HG03135 (cell line): ENCODE measurements around the gene ZNF804A.
"Not testable (repeated sequence)": the region's sequence is repeated elsewhere in the genome, so short reads cannot be mapped to it uniquely, and the experiment has no call there.

Experiments used
- ATAC-seq: cut with Tn5 transposase; IDR thresholded peaks from one replicate; pipeline ENCODE4 v1.9.1; 2021; ENCODE audit warnings: mild to moderate bottlenecking, moderate library complexity; ENCODE audit not compliant: unreplicated experiment

ZNF804A gene

GRCh38 chr2:184793176-184793575 is 194.8 kb downstream of the ZNF804A start:
- no peak for ATAC-seq

DNA sequence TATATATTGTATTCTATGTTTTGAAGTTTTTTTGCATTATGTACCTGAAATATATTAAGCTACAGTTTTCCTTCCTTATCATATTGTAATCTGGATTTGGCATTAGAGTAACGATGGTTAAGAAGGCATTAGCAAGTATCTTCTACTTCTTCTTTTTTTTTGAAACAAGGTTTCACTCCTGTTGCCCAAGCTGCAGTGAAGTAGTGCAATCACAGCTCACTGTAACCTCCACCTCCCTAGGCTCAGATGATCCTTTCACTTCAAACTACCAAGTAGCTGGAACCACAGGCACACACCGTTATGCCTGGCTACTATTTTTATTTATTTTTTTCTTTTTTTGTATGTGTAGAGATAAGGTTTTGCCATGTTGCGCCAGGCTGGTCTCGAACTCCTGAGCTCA is 201.1 kb downstream of the ZNF804A start:
- ATAC-seq, result no peak

DNA sequence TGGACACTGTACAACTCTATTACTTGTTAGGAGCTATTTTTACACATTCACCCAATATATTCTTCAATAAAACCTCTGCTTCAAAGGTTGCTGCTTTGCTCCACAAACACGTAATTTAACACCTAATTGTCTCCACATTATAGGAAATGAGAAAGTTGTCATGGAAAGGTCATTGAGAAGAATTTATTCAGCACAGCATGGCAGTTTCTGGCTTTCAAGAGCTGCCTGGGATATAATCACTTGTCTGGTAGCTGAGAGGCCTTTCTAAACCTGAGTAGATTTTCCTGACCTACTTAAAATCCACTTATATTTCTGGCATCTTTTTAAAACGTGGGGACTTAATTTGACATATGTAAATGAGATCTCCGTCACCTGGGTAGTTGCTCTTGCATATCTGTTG is 216.1 kb downstream of the ZNF804A start:
- ATAC-seq, result no peak

DNA sequence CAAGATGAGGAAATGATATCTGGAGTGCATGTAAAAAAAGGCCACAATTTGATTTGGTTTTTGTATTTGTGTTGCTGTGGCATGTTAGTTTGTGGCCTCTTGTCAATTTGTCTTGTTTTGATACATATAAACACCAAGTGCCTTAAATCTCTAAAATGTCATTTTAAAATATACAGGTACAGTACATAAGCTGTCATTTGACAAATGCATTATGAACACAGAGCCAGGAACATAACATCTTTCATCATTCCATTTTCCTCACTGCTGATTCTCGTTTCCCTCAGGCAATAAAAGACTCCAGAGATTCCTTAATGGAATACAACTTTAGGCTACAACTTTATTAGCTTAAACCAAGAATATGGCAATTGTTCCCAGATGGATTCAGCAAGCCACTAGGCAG is 217.5 kb downstream of the ZNF804A start:
- ATAC-seq, result no peak

GRCh38 chr2:184824597-184824996 is 226.3 kb downstream of the ZNF804A start:
- no peak for ATAC-seq

DNA sequence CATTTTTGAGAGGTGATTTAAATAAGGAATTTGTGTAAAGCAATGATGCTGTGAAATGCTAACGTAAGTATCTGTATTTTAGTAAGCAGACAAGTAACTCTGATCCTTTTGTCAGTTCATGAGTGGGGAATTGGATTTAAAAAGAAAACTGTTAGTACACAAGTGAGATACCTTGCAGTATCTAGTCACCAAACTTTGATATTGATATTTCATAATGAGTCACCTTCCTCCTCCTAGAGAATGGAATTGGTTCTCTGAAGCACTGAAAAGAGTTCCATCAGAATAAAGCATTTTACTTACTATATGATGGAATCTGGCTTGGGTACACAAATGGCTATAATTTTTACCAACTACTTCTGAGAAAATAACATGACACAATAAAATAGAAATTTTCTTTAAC is 232.2 kb downstream of the ZNF804A start:
- ATAC-seq, result no peak

- ATAC-seq, result no peak
These were observed 236.5 kb downstream of the ZNF804A start for GRCh38 chr2:184834699-184835397.

- no peak for ATAC-seq
These were observed 237.0 kb downstream of the ZNF804A start for GRCh38 chr2:184835398-184835715.

GRCh38 chr2:184847331-184847730 is 249.0 kb downstream of the ZNF804A start:
- ATAC-seq, result no peak

- no peak for ATAC-seq
These were observed 251.2 kb downstream of the ZNF804A start for GRCh38 chr2:184849516-184849915.

DNA sequence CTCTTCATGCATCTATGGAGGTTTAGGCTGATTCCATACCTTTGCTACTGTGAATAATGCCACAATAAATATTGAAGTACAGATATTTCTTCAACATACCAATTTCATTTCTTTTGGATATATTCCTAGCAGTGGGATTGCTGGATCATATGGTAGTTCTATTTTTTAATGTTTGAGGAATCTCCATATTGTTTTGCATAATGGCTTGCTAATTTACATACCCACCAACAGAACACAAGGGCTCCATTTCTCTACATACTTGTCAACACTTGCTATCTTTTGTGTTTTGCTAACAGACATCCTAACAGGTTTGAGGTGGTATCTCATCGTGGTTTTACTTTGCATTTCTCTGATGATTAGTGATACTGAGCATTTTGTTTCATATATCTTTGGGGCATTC is 253.2 kb downstream of the ZNF804A start:
- ATAC-seq, result no peak

DNA sequence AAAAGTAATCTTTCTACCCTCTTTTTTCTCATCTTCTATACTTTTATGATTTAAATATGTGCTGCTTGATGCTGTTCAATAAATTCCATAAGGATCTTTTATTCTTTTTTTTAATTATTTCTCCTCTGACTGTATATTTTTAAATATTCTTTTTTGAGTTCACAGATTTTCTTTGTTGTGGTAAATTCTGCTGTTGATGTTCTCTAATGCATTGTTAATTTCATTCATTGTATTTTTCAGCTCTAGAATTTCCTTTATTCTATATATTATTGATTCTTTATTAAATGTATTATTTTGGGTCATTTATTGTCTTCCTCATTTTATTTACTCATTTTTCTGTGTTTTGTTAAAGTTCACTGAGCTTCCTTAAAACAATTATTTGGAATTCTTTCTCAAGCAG is 260.9 kb downstream of the ZNF804A start:
- no peak for ATAC-seq

DNA sequence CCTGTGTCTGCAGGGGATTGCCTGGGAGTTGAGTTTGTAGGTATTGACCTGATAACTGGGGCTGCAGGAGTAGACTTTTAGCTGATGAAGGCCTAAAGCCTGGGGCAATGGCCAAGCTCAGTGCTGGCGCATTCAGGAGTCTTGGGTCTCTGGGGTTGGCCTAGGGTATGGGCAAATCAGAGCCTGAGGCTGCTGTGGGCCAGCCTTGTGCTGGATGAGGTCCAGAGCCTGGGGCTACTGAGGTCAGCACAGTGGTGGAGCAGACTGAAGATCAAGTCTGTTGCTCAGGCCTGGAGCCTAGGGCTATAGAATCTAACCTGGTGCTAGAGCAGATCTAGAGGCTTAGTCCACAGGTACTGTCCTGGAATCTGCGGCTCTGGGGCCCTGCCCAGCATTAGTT is 262.4 kb downstream of the ZNF804A start:
- ATAC-seq, result no peak

DNA sequence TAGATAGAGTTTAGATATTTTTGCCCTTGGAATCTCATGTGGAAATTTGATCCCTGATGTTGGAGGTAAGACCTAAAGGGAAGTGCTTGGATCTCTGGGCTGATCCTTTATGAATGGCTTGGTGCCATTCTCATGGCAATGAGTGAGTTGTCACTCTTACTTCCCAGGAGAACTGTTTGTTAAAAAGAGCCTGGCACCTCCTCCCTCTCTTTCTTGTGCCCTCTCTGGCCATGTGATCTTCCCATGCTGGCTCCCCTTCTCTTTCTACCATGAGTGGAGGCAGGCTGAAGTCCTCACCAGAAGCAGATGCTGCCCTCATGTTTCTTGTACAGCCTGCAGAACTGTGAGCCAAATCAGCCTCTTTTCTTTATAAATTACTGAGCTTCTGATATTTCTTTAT is 276.9 kb downstream of the ZNF804A start:
- no peak for ATAC-seq

DNA sequence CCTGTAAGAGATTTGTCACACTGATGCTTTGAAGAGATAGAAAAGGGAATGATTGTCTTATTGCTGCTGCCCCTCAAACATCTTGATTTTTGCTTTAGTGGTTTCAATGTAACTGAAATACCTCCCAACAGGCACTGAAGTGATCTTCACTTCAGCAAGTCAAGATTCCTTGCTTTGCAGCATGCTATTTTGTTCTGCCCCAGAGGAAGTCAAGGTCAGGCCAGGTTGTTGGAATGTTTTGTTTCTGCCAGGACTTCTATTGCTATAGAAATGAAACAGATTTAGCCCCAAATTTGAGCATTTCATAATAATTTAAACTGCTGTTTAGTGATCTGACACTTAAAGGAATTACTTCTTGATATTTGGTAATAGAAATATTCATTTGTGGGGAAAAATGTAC is 277.6 kb downstream of the ZNF804A start:
- no peak for ATAC-seq

DNA sequence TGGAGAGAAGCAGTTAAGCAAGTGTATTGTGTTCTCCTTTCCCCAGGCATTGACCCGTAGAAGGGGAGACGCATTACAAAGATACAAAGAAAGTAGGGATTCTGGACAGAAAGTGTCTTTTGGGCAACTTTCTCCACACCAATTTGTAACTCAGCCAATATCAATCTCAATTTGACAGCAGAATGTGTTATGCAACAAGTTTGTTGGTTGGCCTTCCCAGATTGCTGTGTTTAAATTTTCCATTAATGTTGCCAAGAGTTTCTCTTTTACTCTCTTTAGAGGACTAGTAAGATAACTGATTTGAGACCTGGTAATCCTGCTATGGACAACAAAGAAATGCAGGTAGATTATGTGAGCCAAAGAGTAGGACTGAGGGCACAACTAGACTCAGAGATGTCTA is 279.6 kb downstream of the ZNF804A start:
- ATAC-seq, result no peak

DNA sequence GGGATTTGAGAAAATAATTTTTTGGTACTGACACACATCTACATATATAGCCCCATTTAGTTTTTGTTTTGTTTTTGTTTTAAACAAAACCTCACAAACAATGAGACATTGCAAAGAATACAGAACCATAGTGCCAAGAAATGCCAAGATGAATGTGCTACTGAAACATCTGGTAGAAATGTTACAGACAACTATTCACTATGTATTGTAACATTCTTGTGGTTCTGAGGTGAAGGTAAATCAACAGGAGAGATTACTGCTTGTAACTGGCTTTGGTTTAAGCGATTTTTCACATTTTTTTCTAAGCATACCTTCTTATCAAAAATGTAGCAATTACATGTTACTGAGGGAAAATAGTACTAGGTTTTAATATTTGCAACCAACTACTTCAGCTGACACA is 281.3 kb downstream of the ZNF804A start:
- no peak for ATAC-seq

DNA sequence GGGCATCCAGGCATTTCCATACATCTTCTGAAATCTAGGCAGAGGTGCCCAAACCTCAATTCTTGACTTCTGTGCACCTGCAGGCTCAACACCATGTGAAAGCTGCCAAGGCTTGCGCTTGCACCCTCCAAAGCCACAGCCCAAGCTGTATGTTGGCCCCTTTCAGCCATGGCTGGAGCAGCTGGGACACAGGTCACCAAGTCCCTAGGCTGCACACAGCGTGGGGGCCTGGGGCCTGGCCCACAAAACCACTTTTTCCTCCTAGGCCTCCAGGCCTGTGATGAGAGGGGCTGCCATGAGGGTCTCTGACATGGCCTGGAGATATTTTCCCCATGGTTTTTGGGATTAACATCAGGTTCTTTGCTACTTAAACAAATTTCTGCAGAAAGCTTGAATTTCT is 288.3 kb downstream of the ZNF804A start:
- ATAC-seq, result not testable (repeated sequence)

GRCh38 chr2:184890311-184890710 is 292.0 kb downstream of the ZNF804A start:
- no peak for ATAC-seq

GRCh38 chr2:184904991-184905390 is 306.7 kb downstream of the ZNF804A start:
- ATAC-seq, result no peak

DNA sequence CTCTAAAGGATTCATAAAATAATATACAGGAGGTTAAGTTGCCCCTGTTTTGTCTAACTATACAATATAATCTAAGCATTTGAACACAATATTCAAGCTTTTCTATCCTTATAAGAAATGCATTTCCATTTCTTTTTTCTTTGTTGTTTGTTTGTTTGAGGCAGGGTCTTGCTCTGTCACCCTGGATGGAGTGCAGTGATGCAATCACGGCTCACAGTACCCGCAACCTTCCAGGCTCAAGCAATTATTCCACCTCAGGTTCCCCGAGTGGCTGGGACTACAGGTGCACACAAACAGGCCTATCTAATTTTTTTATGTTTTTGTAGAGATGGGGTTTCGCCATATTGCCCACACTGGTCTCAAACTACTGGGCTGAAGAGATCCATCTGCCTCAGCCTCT is 307.8 kb downstream of the ZNF804A start:
- no peak for ATAC-seq

GRCh38 chr2:184906709-184907108 is 308.4 kb downstream of the ZNF804A start:
- ATAC-seq, result no peak

DNA sequence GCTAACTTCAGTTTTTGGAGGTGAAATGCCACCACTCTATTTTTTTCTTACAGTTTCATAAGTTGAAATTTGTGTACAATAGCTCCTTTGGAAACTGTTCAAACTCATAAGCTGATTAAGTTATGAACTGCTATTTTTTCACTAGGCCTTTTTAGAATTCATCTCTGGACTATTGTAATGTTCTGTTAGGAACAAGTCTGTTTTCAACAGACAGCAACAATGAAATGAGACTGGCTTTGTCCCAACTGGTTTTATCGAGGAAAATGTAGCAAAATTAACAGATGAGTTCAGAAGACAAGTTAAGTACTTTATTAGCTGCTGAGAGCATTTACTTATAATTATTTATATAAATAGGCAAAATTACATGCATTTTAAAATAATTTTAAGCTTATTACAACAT is 310.6 kb downstream of the ZNF804A start:
- ATAC-seq, result no peak
